Coronary artery (tissue), 2 donors: ENCODE measurements around the gene ACSM5.
"Not testable (repeated sequence)": the region's sequence is repeated elsewhere in the genome, so short reads cannot be mapped to it uniquely, and the experiment has no call there.

ENCODE experiments used
- DNase-seq: peaks from one replicate; pipeline ENCODE4 v3.0.0-alpha.2; 2017; ENCODE audit warnings: low spot score
- H3K27ac ChIP-seq, 2 donors: fragments of 200-600 bp; sonication (generic); one replicate each; pipeline ENCODE4 v1.5.1; 2016 to 2019
- H3K4me3 ChIP-seq: fragments of 200-600 bp; sonication (generic); 2 replicates; pipeline ENCODE4 v1.5.1; 2016; ENCODE audit warnings: mild to moderate bottlenecking, moderate library complexity
- CTCF ChIP-seq: fragments of 200-600 bp; sonication (generic); IDR thresholded peaks from one replicate; pipeline ENCODE4 v1.5.1; 2019; ENCODE audit warnings: antibody characterized with exemption

Gene ACSM5

GRCh38 chr16:20411055-20411454, 1.7 kb downstream of the ACSM5 start:
- Histone ChIP-seq H3K4me3 (no peak overlapping the region), H3K27ac (no peak overlapping the region)
- no peak for DNase-seq
- TF ChIP-seq CTCF = no peak

DNA sequence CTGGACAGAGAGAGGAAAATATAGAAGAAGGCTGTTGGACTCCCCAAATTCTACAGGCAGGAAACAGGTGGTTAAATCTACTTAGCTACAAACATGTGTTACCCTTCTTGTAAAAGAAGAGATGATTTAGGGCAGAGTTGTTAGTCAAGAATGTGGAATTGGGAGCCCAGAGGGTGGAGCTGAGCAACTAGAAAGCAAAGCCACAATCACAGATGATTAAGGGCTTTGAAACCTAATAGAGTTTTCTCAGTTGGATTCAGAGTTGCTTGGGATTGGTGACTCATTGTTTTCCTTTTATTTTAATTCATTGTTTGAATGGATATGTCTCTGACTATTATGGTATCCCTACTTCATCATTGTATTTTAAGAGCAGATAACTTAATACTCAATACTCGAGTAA, 6.2 kb downstream of the ACSM5 start:
- DNase-seq = no peak
- Histone ChIP-seq H3K4me3 (no peak overlapping the region), H3K27ac (no peak overlapping the region)
- no peak for TF ChIP-seq CTCF

DNA sequence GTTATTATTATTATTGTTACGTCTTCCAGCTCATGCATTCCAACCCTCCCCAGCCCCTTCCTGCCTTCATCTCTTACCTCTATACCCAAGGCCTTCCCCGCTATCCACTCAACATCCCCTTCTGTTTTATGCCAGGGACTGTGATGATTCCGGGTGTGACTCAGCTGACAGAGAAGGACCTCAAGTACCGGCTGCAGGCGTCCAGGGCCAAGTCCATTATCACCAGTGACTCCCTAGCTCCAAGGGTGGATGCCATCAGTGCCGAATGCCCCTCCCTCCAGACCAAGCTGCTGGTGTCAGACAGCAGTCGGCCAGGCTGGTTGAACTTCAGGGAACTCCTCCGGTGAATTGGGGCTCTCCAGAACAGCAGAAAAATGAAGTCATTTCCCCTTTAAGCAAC, 9.8 kb downstream of the ACSM5 start:
- not testable (repeated sequence) for H3K4me3 ChIP-seq, H3K27ac ChIP-seq, DNase-seq

- not testable (repeated sequence) for DNase-seq, H3K27ac ChIP-seq, H3K4me3 ChIP-seq
Observed at GRCh38 chr16:20421748-20422147, 12.4 kb downstream of the ACSM5 start.

DNA sequence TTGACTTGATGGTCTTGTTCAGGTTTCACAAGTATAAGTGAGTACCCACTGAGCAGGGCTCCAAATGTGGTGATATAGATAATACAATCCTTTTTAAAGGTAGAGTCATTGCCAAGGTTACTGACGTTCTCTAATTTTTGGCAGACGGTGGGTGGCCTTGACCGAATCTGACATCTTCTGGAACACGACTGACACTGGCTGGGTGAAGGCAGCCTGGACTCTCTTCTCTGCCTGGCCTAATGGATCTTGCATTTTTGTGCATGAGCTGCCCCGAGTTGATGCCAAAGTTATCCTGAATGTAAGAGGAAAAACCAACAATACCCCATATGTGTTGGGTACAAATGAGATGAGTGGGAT, 14.4 kb downstream of the ACSM5 start:
- H3K27ac ChIP-seq = not testable (repeated sequence)

DNA sequence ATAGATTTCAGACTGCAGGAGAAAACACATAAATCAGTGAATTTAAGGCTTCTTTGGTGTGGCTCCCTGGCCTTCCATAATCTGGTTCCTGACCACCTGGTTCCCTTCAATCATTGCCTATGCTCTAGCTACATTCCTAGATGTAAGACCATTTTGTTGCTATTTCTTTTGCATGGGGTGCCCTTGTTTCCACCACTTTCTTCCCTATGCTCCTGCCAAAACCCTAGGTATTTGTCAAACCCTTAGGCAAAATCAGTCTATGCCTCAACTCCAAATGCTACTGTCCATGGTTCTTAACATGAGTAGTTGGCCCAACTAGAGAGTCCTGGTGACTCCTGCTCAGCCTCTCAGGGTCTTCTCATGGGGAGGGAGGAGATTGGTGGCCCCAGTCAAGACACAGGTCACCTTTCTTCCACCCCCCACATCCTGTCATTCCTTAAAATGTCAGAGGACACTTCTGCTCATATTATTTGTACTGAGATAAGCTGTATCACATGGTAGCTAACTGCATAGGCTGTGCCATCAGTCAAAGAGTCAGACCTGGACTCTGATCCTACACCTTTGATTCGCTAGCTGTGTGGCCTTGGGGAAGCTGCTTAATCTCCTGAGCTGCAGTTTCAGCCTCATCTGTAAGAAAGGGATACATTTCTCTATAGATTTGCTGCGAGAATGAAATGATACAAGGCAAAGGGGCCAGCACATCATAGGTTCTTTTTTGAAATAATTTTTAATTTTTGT, 15.0 kb downstream of the ACSM5 start:
- Histone ChIP-seq H3K27ac (no peak overlapping the region), H3K4me3 (no peak overlapping the region)
- TF ChIP-seq CTCF = no peak
- DNase-seq = no peak

More for the DNA sequence above, 14.4 kb downstream of the ACSM5 start:
- not testable (repeated sequence) for H3K4me3 ChIP-seq, DNase-seq

- not testable (repeated sequence) for H3K27ac ChIP-seq, H3K4me3 ChIP-seq, DNase-seq
Observed at GRCh38 chr16:20427401-20427797, 18.1 kb downstream of the ACSM5 start.

DNA sequence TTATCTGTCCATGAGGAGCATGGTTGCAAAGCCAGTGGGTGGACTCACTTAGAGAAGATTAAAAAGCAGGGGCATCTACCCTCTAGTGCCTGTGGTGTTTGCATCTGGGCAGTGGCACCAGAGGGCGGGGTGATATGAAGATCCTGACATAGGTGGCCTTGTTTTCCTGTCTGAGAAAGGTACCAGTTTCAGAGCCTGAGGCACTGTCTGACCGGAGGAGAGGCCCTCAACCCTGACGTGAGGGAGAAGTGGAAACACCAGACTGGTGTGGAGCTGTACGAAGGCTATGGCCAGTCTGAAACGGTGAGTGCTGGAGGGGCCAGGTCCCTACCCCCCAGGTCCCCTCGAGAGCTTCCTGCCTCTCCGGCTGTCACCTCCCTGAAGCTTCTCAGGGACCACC, 20.2 kb downstream of the ACSM5 start:
- not testable (repeated sequence) for DNase-seq, H3K4me3 ChIP-seq, H3K27ac ChIP-seq

- not testable (repeated sequence) for H3K27ac ChIP-seq, DNase-seq, H3K4me3 ChIP-seq
Observed at GRCh38 chr16:20430480-20430879, 21.1 kb downstream of the ACSM5 start.

DNA sequence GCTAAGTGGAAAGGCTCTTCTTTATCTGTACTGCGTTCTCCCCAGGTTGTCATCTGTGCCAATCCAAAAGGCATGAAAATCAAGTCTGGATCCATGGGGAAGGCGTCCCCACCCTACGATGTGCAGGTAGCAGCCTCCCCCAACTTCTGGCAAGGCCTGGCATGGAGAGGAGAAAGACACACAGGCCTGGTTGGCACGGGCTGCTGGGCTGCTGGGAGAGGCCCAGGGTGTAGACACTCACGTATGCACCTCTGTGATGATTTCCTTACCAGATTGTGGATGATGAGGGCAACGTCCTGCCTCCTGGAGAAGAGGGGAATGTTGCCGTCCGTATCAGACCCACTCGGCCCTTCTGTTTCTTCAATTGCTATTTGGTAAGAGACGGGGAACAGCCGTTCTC, 21.6 kb downstream of the ACSM5 start:
- H3K27ac ChIP-seq = no peak overlapping the region
- no peak overlapping the region for H3K4me3 ChIP-seq
- no peak for TF ChIP-seq CTCF
- DNase-seq = no peak

- not testable (repeated sequence) for H3K4me3 ChIP-seq, DNase-seq
- peak overlapping the region in 1 of 2 donors; percentile 68 for H3K27ac ChIP-seq
Observed at GRCh38 chr16:20438950-20439349, 29.6 kb downstream of the ACSM5 start.

DNA sequence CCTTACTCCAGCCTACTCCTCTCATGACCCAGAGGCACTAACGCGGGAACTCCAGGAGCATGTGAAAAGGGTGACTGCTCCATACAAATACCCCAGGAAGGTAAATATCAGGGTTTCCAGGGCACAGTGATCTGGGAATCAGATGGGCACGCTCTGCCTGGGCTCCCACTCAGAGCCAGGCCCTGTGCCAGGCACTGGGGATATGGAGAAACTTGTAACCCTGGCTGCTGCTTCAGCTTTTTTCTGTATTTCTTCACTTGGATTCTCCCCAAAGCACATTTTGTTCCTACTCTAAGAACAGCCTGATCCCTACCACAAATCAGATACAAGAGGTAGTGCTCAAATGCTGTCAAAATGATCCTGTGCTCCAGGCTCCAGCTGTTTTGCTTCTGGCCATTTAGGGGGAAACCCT, 30.5 kb downstream of the ACSM5 start:
- H3K4me3 ChIP-seq, DNase-seq: not testable (repeated sequence)
- peak overlapping the region; percentile 32 to 68 for H3K27ac ChIP-seq

- H3K27ac ChIP-seq = peak overlapping the region; percentile 50 to 87
- not testable (repeated sequence) for H3K4me3 ChIP-seq, DNase-seq
Observed at GRCh38 chr16:20440731-20441130, 31.4 kb downstream of the ACSM5 start.
